Jurkat, Clone E6-1 (cell line): ENCODE measurements around the gene SLC1A2.

Experiments used
- DNase-seq: peaks from one replicate; pipeline ENCODE4 v3.0.0-alpha.2; 2011; ENCODE audit warnings: low read depth, low spot score
- H3K4me3 ChIP-seq: 2 replicates; pipeline ENCODE4 v1.5.1; 2011; ENCODE audit warnings: mild to moderate bottlenecking, low read length, control low read depth, moderate library complexity

Gene SLC1A2

DNA sequence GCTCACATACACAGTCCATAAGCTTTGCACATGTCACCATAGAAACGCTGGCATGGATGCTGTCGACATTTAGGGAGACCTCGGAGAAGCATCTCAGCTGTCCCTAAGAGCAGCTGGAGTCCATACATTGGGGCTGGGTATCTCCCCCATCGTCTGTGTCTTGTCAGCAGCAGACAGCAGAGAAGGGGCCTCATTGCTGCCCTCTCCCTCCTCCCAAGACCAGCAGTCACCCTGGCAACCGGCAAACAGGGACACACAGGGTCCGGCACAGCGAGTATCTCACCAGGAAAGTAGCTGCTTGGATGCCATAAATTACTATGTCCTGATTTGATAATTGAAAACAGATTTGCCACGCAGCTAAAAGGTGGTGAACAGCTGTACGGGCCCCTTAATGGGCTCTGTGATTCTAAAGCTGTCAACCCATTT is 196.0 kb downstream of the SLC1A2 start:
- no peak overlapping the region for H3K4me3 ChIP-seq
- DNase-seq = no peak

DNA sequence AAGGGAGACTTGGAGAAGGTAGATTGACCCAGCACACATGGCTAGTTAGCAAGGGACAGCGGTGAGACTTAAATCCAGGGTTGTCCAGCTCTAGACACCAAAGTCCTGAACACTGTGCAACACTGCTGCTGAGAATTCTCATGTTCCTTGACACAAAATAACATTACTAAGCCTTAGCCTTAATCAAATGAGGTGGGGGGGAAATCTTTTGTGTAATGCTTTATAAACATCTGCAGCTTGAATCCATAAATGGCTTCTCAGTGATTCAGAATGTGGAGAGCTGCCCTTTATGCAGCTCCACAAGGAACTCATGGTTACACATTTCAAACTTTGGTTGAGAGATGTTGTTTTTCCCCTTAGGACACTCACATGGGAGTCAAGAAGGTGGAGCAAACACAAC is 200.4 kb downstream of the SLC1A2 start:
- DNase-seq = no peak
- H3K4me3 ChIP-seq = no peak overlapping the region

DNA sequence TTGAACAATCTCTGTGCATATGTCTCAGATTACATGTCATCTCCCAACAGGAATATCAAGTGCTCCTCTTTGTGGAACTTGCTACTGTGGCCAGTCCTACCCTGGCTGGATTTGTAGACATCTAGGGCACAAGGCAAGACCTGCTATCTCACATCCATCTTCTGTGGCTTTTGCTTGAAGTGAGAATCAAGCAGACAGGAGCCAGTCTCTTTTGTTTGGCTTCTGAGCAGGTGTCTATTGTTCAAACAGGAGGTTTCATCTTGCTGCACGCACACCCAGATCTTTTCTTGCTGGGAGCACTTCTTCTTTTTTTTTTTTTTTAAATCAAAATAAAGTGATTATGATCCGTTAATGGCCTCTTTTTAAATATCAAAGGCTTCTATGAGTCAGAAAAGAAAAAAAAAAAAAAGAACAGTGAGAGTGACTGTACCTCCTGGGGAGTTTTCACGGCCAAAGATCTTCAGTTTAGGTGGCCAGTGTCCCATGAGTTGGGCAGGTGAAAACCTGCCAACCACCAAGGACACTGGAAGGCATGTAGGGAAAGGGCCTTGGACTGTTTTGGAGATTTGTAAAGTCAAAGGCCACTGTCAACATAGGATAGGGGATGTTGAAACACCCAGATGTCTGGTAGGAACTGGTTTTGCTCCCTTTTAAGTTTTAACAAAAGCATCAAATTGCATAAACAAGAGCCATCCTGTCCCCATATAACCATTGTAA is 202.2 kb downstream of the SLC1A2 start:
- peak; percentile 75 for DNase-seq
- H3K4me3 ChIP-seq = no peak overlapping the region

GRCh38 chr11:35215945-35216344 is 203.4 kb downstream of the SLC1A2 start:
- DNase-seq = no peak
- no peak overlapping the region for H3K4me3 ChIP-seq

DNA sequence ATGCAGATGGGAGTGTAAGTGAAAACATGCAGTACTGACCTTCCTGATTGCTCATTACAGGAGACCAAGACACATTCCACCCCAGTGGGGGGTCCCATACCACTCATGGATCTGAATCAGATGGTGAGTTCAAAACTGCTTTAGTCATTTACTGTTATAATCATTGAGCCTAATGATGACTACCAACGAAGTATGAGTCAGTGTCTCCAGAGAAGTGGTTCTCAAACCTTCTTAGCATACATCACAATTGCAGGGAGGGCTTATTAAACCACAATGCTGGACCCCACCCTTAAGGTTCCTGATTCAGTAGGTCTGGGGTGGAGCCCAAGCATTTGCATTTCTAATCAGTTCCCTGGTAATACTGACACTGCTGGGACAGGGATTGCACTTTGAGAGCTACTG is 204.6 kb downstream of the SLC1A2 start:
- DNase-seq = no peak

GRCh38 chr11:35214226-35214770 is 205.1 kb downstream of the SLC1A2 start:
- no peak overlapping the region for H3K4me3 ChIP-seq
- DNase-seq = no peak

More for the DNA sequence above, 204.6 kb downstream of the SLC1A2 start:
- H3K4me3 ChIP-seq = no peak overlapping the region

DNA sequence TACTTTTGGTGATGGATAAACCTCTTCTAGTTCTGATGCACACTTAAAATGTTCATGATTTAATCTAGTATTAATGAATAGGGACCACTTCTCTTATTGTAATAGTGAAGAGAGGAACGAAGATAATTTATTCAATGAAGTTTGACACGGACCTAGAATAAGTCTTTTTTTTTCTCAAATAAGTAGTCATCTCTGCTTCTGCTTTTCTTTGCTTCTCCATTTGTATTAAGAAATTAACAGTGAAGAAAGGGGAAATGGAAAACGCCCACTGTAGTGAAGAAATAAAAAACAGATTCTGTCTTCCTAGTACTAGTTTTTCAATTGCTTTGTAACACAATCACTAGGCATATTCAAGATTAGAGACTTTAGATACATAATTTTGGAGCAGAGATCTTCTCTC is 207.4 kb downstream of the SLC1A2 start:
- H3K4me3 ChIP-seq = no peak overlapping the region
- no peak for DNase-seq

DNA sequence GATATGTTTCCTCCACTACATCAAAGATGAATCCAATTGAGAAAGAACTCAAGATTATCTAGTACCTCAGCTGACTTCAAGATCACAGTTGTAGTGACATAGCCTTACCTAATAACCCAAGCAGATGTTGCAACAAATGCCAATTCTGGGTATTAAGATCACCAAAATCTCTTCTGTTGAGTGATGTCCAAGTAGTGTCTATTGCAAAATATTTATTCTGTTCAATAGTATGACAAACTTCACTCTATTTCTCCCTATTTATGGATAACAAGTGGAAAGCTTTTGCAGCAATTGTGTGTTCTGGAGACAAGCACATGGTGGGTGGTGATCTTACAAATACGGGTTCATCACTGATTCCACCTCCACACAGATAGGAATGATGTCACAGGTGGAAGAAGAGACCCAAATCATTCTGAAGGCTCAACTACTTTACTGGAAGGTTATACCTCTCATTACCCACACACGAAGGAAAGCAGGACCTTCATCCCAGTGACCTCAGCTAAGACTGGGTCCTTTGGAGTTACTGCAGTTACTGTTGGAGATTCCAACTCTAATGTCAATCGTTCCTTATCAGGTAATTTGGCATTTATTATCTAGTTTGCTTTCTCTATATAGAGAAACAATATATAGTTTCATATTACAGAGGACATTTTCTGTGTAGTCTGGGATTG is 208.3 kb downstream of the SLC1A2 start:
- H3K4me3 ChIP-seq = no peak overlapping the region

GRCh38 chr11:35208795-35209194 is 210.6 kb downstream of the SLC1A2 start:
- no peak for DNase-seq
- H3K4me3 ChIP-seq = no peak overlapping the region

More for the DNA sequence above, 208.3 kb downstream of the SLC1A2 start:
- DNase-seq = no peak

- no peak for DNase-seq
- no peak overlapping the region for H3K4me3 ChIP-seq
Measured at GRCh38 chr11:35207471-35208403, 211.6 kb downstream of the SLC1A2 start.

DNA sequence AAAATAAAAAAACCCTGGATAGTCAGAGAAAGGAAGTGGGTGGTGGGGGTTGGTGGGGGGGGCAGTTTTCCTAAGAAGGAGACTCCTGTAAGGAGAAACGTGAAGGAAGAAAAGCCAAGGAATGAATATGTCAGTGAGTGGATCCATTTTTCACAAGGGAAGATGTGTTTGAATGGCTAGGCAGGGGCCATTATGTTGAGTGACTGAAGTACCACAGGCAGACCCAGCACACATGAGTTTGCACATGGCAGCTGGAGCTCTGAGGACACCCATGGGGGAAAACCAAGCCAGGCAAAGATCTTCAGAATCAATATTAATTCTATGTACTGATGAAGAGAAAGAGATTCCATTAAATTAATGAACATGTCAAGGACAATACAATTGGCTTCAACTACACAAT is 212.7 kb downstream of the SLC1A2 start:
- H3K4me3 ChIP-seq = no peak overlapping the region
- DNase-seq = no peak

- no peak overlapping the region for H3K4me3 ChIP-seq
- DNase-seq = no peak
Measured at GRCh38 chr11:35204614-35205013, 214.7 kb downstream of the SLC1A2 start.
